MM.1S (cell line): ENCODE measurements around the gene CC2D2B.

Source experiments
- EZH2 ChIP-seq: fragments of 300-600 bp; sonication (generic); optimal IDR thresholded peaks from 2 replicates; pipeline ENCODE3; 2017; ENCODE audit warnings: low read depth, mild to moderate bottlenecking, antibody characterized with exemption, low read length, mixed read lengths
- EZH2phosphoT487 ChIP-seq: fragments of 300-600 bp; sonication (generic); IDR thresholded peaks from 2 replicates; pipeline ENCODE4 v1.6.1; 2018; ENCODE audit warnings: antibody characterized with exemption, low read length
- TF ChIP-seq, protein P1 (sequence below): fragments of 300-600 bp; sonication (generic); IDR thresholded peaks from 2 replicates; pipeline ENCODE4 v1.5.1; 2016; ENCODE audit warnings: antibody characterized with exemption, low read length, mixed read lengths

DNA sequence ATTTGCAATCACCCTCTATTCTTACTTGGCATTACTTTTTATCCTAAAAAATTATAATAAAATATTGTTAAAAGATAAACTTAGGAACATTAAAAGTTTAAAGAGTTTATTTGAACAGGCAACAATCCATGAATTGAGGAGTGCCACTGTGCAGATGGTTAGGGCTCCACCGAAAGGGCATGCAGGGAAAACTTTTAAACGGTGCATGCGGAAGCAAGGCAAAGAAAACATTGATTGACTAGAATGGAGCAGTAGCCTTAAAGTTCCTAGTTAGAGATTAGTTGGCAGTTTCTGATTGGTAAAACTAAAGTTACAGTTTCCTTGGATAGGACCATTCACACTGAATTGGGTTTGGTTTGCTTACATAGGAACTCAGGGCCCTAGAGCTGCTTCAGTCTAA, 17.3 kb downstream of the CC2D2B start:
- TF ChIP-seq, protein P1, sequence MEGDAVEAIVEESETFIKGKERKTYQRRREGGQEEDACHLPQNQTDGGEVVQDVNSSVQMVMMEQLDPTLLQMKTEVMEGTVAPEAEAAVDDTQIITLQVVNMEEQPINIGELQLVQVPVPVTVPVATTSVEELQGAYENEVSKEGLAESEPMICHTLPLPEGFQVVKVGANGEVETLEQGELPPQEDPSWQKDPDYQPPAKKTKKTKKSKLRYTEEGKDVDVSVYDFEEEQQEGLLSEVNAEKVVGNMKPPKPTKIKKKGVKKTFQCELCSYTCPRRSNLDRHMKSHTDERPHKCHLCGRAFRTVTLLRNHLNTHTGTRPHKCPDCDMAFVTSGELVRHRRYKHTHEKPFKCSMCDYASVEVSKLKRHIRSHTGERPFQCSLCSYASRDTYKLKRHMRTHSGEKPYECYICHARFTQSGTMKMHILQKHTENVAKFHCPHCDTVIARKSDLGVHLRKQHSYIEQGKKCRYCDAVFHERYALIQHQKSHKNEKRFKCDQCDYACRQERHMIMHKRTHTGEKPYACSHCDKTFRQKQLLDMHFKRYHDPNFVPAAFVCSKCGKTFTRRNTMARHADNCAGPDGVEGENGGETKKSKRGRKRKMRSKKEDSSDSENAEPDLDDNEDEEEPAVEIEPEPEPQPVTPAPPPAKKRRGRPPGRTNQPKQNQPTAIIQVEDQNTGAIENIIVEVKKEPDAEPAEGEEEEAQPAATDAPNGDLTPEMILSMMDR = no peak
- TF ChIP-seq EZH2 (no peak), EZH2phosphoT487 (no peak)
